Right atrium auricular region (tissue), 2 donors: ENCODE measurements around the gene PRAF2. TPM values are rescaled to one million over a fixed set of nuclear protein-coding genes. Genes with fewer than 3 reads are reported as not detected.

Source experiments
- DNase-seq: peaks from one replicate; pipeline ENCODE4 v3.0.0-alpha.2; 2019; ENCODE audit warnings: low spot score
- H3K27ac ChIP-seq, 2 donors: fragments of 200-600 bp; sonication (generic); 1 replicate in 1 of 2; 2 replicates in 1 of 2; pipeline ENCODE4 v1.5.1; 2016 to 2019
- H3K27me3 ChIP-seq, 2 donors: fragments of 200-600 bp; sonication (generic); one replicate each; pipeline versions ENCODE4 v1.5.1 to v1.6.0; 2017 to 2019
- H3K36me3 ChIP-seq: fragments of 200-600 bp; sonication (generic); one replicate; pipeline ENCODE4 v1.5.1; 2016
- H3K4me1 ChIP-seq, 2 donors: fragments of 200-600 bp; sonication (generic); one replicate each; pipeline versions ENCODE4 v1.5.1 to v1.6.0; 2017 to 2019
- H3K4me3 ChIP-seq, 2 donors: fragments of 200-600 bp; sonication (generic); 1 replicate in 1 of 2; 2 replicates in 1 of 2; pipeline ENCODE4 v1.5.1; 2017 to 2019; ENCODE audit warnings: mild to moderate bottlenecking in 1 of 2, moderate library complexity in 1 of 2
- H3K9me3 ChIP-seq, 2 donors: fragments of 200-600 bp; sonication (generic); one replicate each; pipeline ENCODE4 v1.5.1; 2019
- CTCF ChIP-seq, 2 donors: fragments of 200-600 bp; sonication (generic); IDR thresholded peaks; one replicate each; pipeline ENCODE4 v1.5.1; 2019; ENCODE audit warnings: antibody characterized with exemption in 2 of 2
- total RNA-seq, 2 donors: library from RNA; depleted of rRNA; stranded (reverse); fragments of >200 nt; gene quantifications; one replicate each; pipeline ENCODE4 v1.1.0, GENCODE V29; 2016

Gene PRAF2
- total RNA-seq, 2 donors from 2014 or later = 11.5 to 29.7 TPM

- TF ChIP-seq CTCF (IDR thresholded peaks at IDR 0.05) = no peak
- H3K9me3 ChIP-seq = no peaks in the 10 kb centered on the region
Observed at GRCh38 chrX:49116076-49116475, 42.3 kb upstream of the PRAF2 start.

GRCh38 chrX:49111791-49112190 is 38.0 kb upstream of the PRAF2 start:
- Histone ChIP-seq H3K9me3 (no peaks in the 10 kb centered on the region), H3K4me3 (no peak overlapping the region), H3K27ac (no peak overlapping the region), H3K27me3 (no peaks in the 10 kb centered on the region), H3K4me1 (no peaks in the 10 kb centered on the region), H3K36me3 (peaks cover 24% of the 10 kb centered on the region)
- no peak for DNase-seq
- no peak for TF ChIP-seq CTCF (IDR thresholded peaks at IDR 0.05)

More at GRCh38 chrX:49116076-49116475, 42.3 kb upstream of the PRAF2 start:
- Histone ChIP-seq H3K27me3 (no peaks in the 10 kb centered on the region), H3K4me1 (no peaks in the 10 kb centered on the region), H3K27ac (no peak overlapping the region), H3K4me3 (no peak overlapping the region), H3K36me3 (peaks cover 24% of the 10 kb centered on the region)
- no peak for DNase-seq

GRCh38 chrX:49110417-49110816 is 36.6 kb upstream of the PRAF2 start:
- Histone ChIP-seq H3K27ac (no peak overlapping the region), H3K36me3 (peaks cover 16% of the 10 kb centered on the region), H3K27me3 (no peaks in the 10 kb centered on the region), H3K4me3 (no peak overlapping the region), H3K9me3 (no peaks in the 10 kb centered on the region), H3K4me1 (no peaks in the 10 kb centered on the region)
- TF ChIP-seq CTCF (IDR thresholded peaks at IDR 0.05) = no peak
- no peak for DNase-seq

- H3K4me1 ChIP-seq = no peaks in the 10 kb centered on the region
- TF ChIP-seq CTCF (IDR thresholded peaks at IDR 0.05) = no peak
- H3K36me3 ChIP-seq = peaks cover 12% of the 10 kb centered on the region
- H3K9me3 ChIP-seq = no peaks in the 10 kb centered on the region
- no peaks in the 10 kb centered on the region for H3K27me3 ChIP-seq
- no peak overlapping the region for H3K4me3 ChIP-seq
- no peak for DNase-seq
- H3K27ac ChIP-seq = no peak overlapping the region
Observed at GRCh38 chrX:49108641-49109040, 34.8 kb upstream of the PRAF2 start.

GRCh38 chrX:49106930-49107329 is 33.1 kb upstream of the PRAF2 start:
- DNase-seq = peak; percentile 58
- H3K27ac ChIP-seq = no peak overlapping the region
- no peaks in the 10 kb centered on the region for H3K36me3 ChIP-seq
- H3K4me3 ChIP-seq = no peak overlapping the region
- H3K27me3 ChIP-seq = no peaks in the 10 kb centered on the region
- peak in 1 of 2 donors; percentile 49 for TF ChIP-seq CTCF (IDR thresholded peaks at IDR 0.05)
- H3K9me3 ChIP-seq = no peaks in the 10 kb centered on the region
- no peaks in the 10 kb centered on the region for H3K4me1 ChIP-seq

- DNase-seq = no peak
- Histone ChIP-seq H3K9me3 (no peaks in the 10 kb centered on the region), H3K27me3 (no peaks in the 10 kb centered on the region), H3K4me3 (no peak overlapping the region), H3K27ac (no peak overlapping the region), H3K4me1 (no peaks in the 10 kb centered on the region), H3K36me3 (no peaks in the 10 kb centered on the region)
- TF ChIP-seq CTCF (IDR thresholded peaks at IDR 0.05) = no peak
Observed at GRCh38 chrX:49106296-49106695, 32.5 kb upstream of the PRAF2 start.
